GM23338 (cell line): ENCODE measurements around the gene PCDHGB5. TPM values are rescaled to one million over a fixed set of nuclear protein-coding genes. Genes with fewer than 3 reads are reported as not detected.

ENCODE experiments used
- ATAC-seq: fragments of 200-7000 bp; cut with Tn5 transposase; 3 replicates; pipeline ENCODE4 v1.9.1; 2020
- DNase-seq: peaks from one replicate; pipeline ENCODE4 v3.0.0-alpha.2; 2015; ENCODE audit warnings: low spot score
- H2AFZ ChIP-seq: fragments of 200-600 bp; sonication (generic); 2 replicates; pipeline ENCODE4 v1.8.0; 2016; ENCODE audit warnings: antibody characterized with exemption, mild to moderate bottlenecking, moderate library complexity
- H3F3A ChIP-seq: fragments of 200-600 bp; sonication (generic); replicated peaks from 2 replicates; pipeline ENCODE4 v1.8.0; 2017; ENCODE audit warnings: antibody characterized with exemption, mixed run types, low read depth
- H3K27ac ChIP-seq: fragments of 200-600 bp; sonication (generic); 2 replicates; pipeline ENCODE4 v1.6.1; 2016; ENCODE audit warnings: low read depth
- H3K27me3 ChIP-seq: fragments of 200-600 bp; sonication (generic); 2 replicates; pipeline ENCODE4 v1.8.0; 2016; ENCODE audit warnings: mild to moderate bottlenecking, mixed run types, moderate library complexity; ENCODE audit not compliant: insufficient read depth
- H3K36me3 ChIP-seq: fragments of 200-600 bp; sonication (generic); 2 replicates; pipeline ENCODE4 v1.8.0; 2016; ENCODE audit warnings: mild to moderate bottlenecking; ENCODE audit not compliant: insufficient read depth
- H3K4me1 ChIP-seq: fragments of 200-600 bp; sonication (generic); 2 replicates; pipeline ENCODE4 v1.8.0; 2016; ENCODE audit warnings: mild to moderate bottlenecking, moderate library complexity; ENCODE audit not compliant: insufficient read depth
- H3K4me2 ChIP-seq: fragments of 200-600 bp; sonication (generic); 2 replicates; pipeline ENCODE4 v1.7.1; 2017; ENCODE audit warnings: mixed run types
- H3K4me3 ChIP-seq: fragments of 200-600 bp; sonication (generic); 2 replicates; pipeline ENCODE4 v1.6.1; 2016; ENCODE audit warnings: mixed run types
- H3K79me2 ChIP-seq: fragments of 200-600 bp; sonication (generic); replicated peaks from 2 replicates; pipeline ENCODE4 v1.8.0; 2017; ENCODE audit warnings: mild to moderate bottlenecking; ENCODE audit not compliant: insufficient read depth
- H3K9me2 ChIP-seq: fragments of 200-600 bp; sonication (generic); 2 replicates; pipeline ENCODE4 v1.8.0; 2017; ENCODE audit not compliant: insufficient read depth
- H4K20me1 ChIP-seq: fragments of 200-600 bp; sonication (generic); replicated peaks from 2 replicates; pipeline ENCODE4 v1.8.0; 2017; ENCODE audit warnings: mild to moderate bottlenecking; ENCODE audit not compliant: insufficient read depth
- H3K27ac Mint-ChIP-seq: 2 replicates; pipeline ENCODE4 v1.8.0; 2020; ENCODE audit warnings: inconsistent platforms, mild to moderate bottlenecking, moderate library complexity, mixed read lengths
- H3K27me3 Mint-ChIP-seq: 3 replicates; pipeline ENCODE4 v1.8.0; 2022; ENCODE audit warnings: low read depth, mild to moderate bottlenecking, moderate library complexity, mixed read lengths, inconsistent platforms; ENCODE audit not compliant: insufficient read depth, poor library complexity
- H3K36me3 Mint-ChIP-seq: 3 replicates; pipeline ENCODE4 v1.8.0; 2021; ENCODE audit warnings: low read depth, mild to moderate bottlenecking, inconsistent platforms, moderate library complexity, mixed read lengths
- H3K4me1 Mint-ChIP-seq: 3 replicates; pipeline ENCODE4 v1.8.0; 2020; ENCODE audit warnings: mild to moderate bottlenecking, inconsistent platforms, mixed read lengths
- H3K4me3 Mint-ChIP-seq: 3 replicates; pipeline ENCODE4 v1.8.0; 2021; ENCODE audit warnings: moderate library complexity, mild to moderate bottlenecking, inconsistent platforms, mixed read lengths
- H3K9me3 Mint-ChIP-seq: 3 replicates; pipeline ENCODE4 v1.8.0; 2020; ENCODE audit warnings: moderate library complexity, mild to moderate bottlenecking, inconsistent platforms, mixed read lengths
- REST ChIP-seq: IDR thresholded peaks from one replicate; pipeline ENCODE4 v1.6.1; 2018; ENCODE audit warnings: antibody characterized with exemption; ENCODE audit not compliant: unreplicated experiment
- ZNF462 ChIP-seq: fragments of 250-450 bp; sonication (Bioruptor Pico); IDR thresholded peaks from 2 replicates; pipeline ENCODE4 v1.5.0; 2020; ENCODE audit warnings: mild to moderate bottlenecking, moderate library complexity
- polyA plus RNA-seq: library from polyadenylated mRNA; unstranded; fragments of >200 nt; fragmentation: Nextera tagmentation; extraction: Ambion mirVana; gene quantifications from 2 replicates; pipeline ENCODE4 v1.2.1, GENCODE V29; 2016
- total RNA-seq: library from RNA; depleted of rRNA; stranded (reverse); fragments of >200 nt; shearing (Covaris generic); gene quantifications from 2 replicates; pipeline ENCODE4 v1.2.3, GENCODE V29; 2014

PCDHGB5 gene
- total and polyA plus RNA-seq, 2 experiments from 2014 or later, result 2.5 to 18.5 TPM

- Histone ChIP-seq H3K27ac (no peak overlapping the region), H3K4me2 (no peak overlapping the region), H2AFZ (no peak overlapping the region), H3K36me3 (no peaks in the 10 kb centered on the region), H3K27me3 (no peaks in the 10 kb centered on the region), H3K79me2 (no peaks in the 10 kb centered on the region), H4K20me1 (no peaks in the 10 kb centered on the region), H3K4me3 (no peak overlapping the region), H3K9me2 (no peaks in the 10 kb centered on the region), H3K4me1 (no peaks in the 10 kb centered on the region), H3F3A (0 out of 2 replicates have a peak, but pooled peaks cover 3% of the 10 kb centered on the region)
- Mint-ChIP-seq H3K36me3 (peaks cover 64% of the 10 kb centered on the region), H3K4me1 (peaks cover 5% of the 10 kb centered on the region), H3K4me3 (no peak overlapping the region), H3K27me3 (peaks cover 11% of the 10 kb centered on the region), H3K27ac (no peak overlapping the region), H3K9me3 (peaks cover 65% of the 10 kb centered on the region)
- TF ChIP-seq REST, result peak; percentile 49
- TF ChIP-seq ZNF462, result no peak
- no peak for ATAC-seq
- no peak for DNase-seq
These were observed 40.8 kb upstream of the PCDHGB5 start for GRCh38 chr5:141356950-141357349.
